Panc1 (cell line): Measurements from ENCODE around the gene GLRA3.

Source experiments
- POLR2AphosphoS5 ChIP-seq: IDR thresholded peaks from 2 replicates; pipeline ENCODE4 v1.6.1; 2012; ENCODE audit warnings: mild to moderate bottlenecking, low read depth, low read length, moderate library complexity
- TF ChIP-seq, protein P1 (sequence below), 2 experiments: IDR thresholded peaks; 2 replicates each; pipeline ENCODE4 v1.6.1; 2011 to 2012; ENCODE audit warnings: low read depth in 2 of 2, control low read depth in 1 of 2, low read length in 1 of 2, mild to moderate bottlenecking in 1 of 2, moderate library complexity in 1 of 2; ENCODE audit not compliant: insufficient read depth in 1 of 2

- TF ChIP-seq POLR2AphosphoS5, result no peak
- TF ChIP-seq, protein P1, sequence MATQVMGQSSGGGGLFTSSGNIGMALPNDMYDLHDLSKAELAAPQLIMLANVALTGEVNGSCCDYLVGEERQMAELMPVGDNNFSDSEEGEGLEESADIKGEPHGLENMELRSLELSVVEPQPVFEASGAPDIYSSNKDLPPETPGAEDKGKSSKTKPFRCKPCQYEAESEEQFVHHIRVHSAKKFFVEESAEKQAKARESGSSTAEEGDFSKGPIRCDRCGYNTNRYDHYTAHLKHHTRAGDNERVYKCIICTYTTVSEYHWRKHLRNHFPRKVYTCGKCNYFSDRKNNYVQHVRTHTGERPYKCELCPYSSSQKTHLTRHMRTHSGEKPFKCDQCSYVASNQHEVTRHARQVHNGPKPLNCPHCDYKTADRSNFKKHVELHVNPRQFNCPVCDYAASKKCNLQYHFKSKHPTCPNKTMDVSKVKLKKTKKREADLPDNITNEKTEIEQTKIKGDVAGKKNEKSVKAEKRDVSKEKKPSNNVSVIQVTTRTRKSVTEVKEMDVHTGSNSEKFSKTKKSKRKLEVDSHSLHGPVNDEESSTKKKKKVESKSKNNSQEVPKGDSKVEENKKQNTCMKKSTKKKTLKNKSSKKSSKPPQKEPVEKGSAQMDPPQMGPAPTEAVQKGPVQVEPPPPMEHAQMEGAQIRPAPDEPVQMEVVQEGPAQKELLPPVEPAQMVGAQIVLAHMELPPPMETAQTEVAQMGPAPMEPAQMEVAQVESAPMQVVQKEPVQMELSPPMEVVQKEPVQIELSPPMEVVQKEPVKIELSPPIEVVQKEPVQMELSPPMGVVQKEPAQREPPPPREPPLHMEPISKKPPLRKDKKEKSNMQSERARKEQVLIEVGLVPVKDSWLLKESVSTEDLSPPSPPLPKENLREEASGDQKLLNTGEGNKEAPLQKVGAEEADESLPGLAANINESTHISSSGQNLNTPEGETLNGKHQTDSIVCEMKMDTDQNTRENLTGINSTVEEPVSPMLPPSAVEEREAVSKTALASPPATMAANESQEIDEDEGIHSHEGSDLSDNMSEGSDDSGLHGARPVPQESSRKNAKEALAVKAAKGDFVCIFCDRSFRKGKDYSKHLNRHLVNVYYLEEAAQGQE (IDR thresholded peaks at IDR 0.05; ENCODE audit: insufficient read depth in 1 of 2, low read depth in 2 of 2, low read length in 1 of 2), result no peak
Observed at GRCh38 chr4:174808836-174809235, 20.2 kb downstream of the GLRA3 start.
